PC-9 (cell line): ENCODE measurements around the gene MR1.

Source experiments
- CTCF ChIP-seq: fragments of 200-600 bp; sonication (generic); conservative IDR thresholded peaks from 2 replicates; pipeline ENCODE4 v1.6.1; 2017; ENCODE audit warnings: mixed run types, antibody characterized with exemption, mild to moderate bottlenecking, moderate library complexity
- EZH2 ChIP-seq: fragments of 200-600 bp; sonication (generic); IDR thresholded peaks from 2 replicates; pipeline ENCODE4 v1.8.0; 2017; ENCODE audit warnings: antibody characterized with exemption, low read depth

- TF ChIP-seq CTCF (no peak), EZH2 (no peak)
These were observed 30.9 kb downstream of the MR1 start for GRCh38 chr1:181064702-181065101.
